Tibial artery (tissue), 4 donors: ENCODE data around the gene FDXR.

Source experiments
- DNase-seq, 2 donors: peaks; one replicate each; pipeline ENCODE4 v3.0.0-alpha.2; 2019
- H3K27ac ChIP-seq, 2 donors: fragments of 200-600 bp; sonication (generic) in 1 of 2; 1 replicate in 1 of 2; 2 replicates in 1 of 2; pipeline ENCODE4 v1.5.1; 2018 to 2019; ENCODE audit warnings: mild to moderate bottlenecking in 1 of 2
- H3K27me3 ChIP-seq, 2 donors: fragments of 200-600 bp; sonication (generic) in 1 of 2; one replicate each; pipeline versions ENCODE4 v1.5.1 to v1.6.0; 2016 to 2019
- H3K36me3 ChIP-seq, 3 donors: fragments of 200-600 bp; sonication (generic) in 2 of 3; one replicate each; pipeline ENCODE4 v1.5.1; 2016 to 2019; ENCODE audit warnings: mild to moderate bottlenecking in 2 of 3
- H3K4me1 ChIP-seq, 4 donors: fragments of 200-600 bp; sonication (generic) in 2 of 4; 1 replicate in 3 of 4; 2 replicates in 1 of 4; pipeline ENCODE4 v1.5.1; 2016 to 2019
- H3K4me3 ChIP-seq, 2 donors: fragments of 200-600 bp; sonication (generic) in 1 of 2; 1 replicate in 1 of 2; 2 replicates in 1 of 2; pipeline ENCODE4 v1.5.1; 2018 to 2019; ENCODE audit warnings: mild to moderate bottlenecking in 2 of 2
- H3K9me3 ChIP-seq, 3 donors: fragments of 200-600 bp; sonication (generic) in 1 of 3; one replicate each; pipeline ENCODE4 v1.5.1; 2016 to 2019
- intact Hi-C: fragments of 100-400 bp; cut with DNase I; formaldehyde crosslinking; loops from one replicate; pipeline ENCODE4 v1.15.0; 2023; ENCODE audit warnings: low total_unique reads
- TF ChIP-seq, protein P1 (sequence below), 2 experiments: fragments of 200-600 bp in 1 of 2; fragments of 450-650 bp in 1 of 2; IDR thresholded peaks; one replicate each; pipeline ENCODE4 v1.5.1; 2017 to 2019; ENCODE audit warnings: antibody characterized with exemption in 2 of 2, mild to moderate bottlenecking in 1 of 2, moderate library complexity in 1 of 2

Gene FDXR

DNA sequence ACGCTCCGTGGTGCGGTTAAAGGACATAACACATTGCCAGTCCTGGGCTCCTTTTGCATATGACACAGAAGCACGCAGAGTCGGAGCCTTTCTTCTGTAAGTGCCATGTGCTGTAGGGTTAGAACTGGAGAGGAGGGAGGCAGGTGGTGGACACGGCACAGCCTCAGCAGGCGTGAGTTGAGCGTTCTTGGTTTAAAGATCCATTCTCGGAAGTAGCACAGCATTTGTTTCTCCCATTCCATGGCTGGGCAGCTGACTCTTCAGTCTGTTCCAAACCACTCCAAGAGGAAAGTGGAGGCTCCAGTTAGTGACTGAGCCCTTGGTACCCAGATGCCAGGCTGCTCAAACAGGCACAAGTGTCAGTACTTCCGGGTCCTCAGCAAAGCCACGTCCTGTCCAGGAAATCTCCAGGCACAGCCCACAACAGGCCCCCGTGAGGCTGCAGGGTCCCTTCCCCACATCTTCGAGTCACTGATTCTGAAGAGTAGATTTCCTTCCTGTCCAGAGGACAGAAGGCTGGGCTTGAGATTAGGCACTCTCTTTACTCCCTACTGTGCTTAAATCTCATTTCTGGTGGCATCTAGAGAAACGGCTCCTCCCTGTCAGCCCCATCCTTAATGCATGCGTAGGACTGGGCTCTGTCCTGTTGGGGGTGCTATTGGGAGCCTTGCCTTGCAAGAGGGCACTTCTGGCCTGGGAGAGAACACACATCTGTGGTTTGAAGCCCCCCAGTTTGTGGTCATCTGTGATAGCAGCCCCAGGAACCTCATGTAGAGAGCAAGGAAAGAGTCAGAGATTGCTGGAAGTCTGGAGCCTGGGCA, 57.0 kb downstream of the FDXR start:
- intact Hi-C loops: no loop called here
- TF ChIP-seq, protein P1, sequence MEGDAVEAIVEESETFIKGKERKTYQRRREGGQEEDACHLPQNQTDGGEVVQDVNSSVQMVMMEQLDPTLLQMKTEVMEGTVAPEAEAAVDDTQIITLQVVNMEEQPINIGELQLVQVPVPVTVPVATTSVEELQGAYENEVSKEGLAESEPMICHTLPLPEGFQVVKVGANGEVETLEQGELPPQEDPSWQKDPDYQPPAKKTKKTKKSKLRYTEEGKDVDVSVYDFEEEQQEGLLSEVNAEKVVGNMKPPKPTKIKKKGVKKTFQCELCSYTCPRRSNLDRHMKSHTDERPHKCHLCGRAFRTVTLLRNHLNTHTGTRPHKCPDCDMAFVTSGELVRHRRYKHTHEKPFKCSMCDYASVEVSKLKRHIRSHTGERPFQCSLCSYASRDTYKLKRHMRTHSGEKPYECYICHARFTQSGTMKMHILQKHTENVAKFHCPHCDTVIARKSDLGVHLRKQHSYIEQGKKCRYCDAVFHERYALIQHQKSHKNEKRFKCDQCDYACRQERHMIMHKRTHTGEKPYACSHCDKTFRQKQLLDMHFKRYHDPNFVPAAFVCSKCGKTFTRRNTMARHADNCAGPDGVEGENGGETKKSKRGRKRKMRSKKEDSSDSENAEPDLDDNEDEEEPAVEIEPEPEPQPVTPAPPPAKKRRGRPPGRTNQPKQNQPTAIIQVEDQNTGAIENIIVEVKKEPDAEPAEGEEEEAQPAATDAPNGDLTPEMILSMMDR (IDR thresholded peaks at IDR 0.05): no peak
- no peak overlapping the region for H3K27ac ChIP-seq

GRCh38 chr17:74815067-74815466, 57.7 kb downstream of the FDXR start:
- Histone ChIP-seq H3K36me3 (peaks cover 4 to 17% (median 9%) of the 10 kb centered on the region in 3 donors), H3K4me3 (no peak overlapping the region), H3K27ac (no peak overlapping the region), H3K9me3 (no peaks in the 10 kb centered on the region), H3K27me3 (no peaks in the 10 kb centered on the region), H3K4me1 (peaks cover 0 to 14% (median 7%) of the 10 kb centered on the region in 4 donors)
- TF ChIP-seq, protein P1 (IDR thresholded peaks at IDR 0.05): no peak
- DNase-seq: no peak
- intact Hi-C loops: no loop called here

More for the DNA sequence above, 57.0 kb downstream of the FDXR start:
- Histone ChIP-seq H3K4me3 (no peak overlapping the region), H3K4me1 (peaks cover 0 to 14% (median 4%) of the 10 kb centered on the region in 4 donors), H3K27me3 (no peaks in the 10 kb centered on the region), H3K9me3 (no peaks in the 10 kb centered on the region), H3K36me3 (peaks cover 6 to 24% (median 11%) of the 10 kb centered on the region in 3 donors)
- DNase-seq: no peak

DNA sequence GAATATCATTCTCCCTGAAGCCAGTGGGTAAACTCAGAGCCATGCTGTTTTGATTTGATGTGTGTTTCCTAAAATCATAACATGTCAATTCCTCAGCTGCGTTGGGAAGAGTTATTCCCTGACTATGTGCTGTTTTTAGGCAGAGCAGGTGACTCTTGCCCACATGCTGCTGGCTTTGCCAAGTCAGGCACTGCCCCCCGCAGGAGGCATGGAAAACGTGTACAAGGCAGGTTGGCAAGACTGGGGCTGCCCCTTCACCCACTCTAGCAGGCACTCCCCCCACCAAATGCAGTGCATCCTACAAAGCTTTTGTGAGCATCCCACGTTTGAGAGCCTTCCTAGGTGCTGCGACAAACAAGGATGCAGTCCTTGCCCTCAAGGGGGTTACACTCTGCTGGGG, 58.3 kb downstream of the FDXR start:
- H3K4me3 ChIP-seq: no peak overlapping the region
- DNase-seq: no peak
- H3K9me3 ChIP-seq: no peaks in the 10 kb centered on the region
- TF ChIP-seq, protein P1 (IDR thresholded peaks at IDR 0.05): no peak
- H3K27me3 ChIP-seq: no peaks in the 10 kb centered on the region
- peaks cover 0 to 11% (median 3%) of the 10 kb centered on the region in 3 donors for H3K36me3 ChIP-seq
- peaks cover 0 to 15% (median 7%) of the 10 kb centered on the region in 4 donors for H3K4me1 ChIP-seq
- intact Hi-C loops: no loop called here
- no peak overlapping the region for H3K27ac ChIP-seq
